ENCODE data around the gene MFRP. TPM values are rescaled to one million over a fixed set of nuclear protein-coding genes. Genes with fewer than 3 reads are reported as not detected.

MFRP gene
- total and polyA plus RNA-seq, 9 of the 15 experiments (the other 6 are each of a cell fraction or from before 2014, with no cell fraction given) = not detected

DNA sequence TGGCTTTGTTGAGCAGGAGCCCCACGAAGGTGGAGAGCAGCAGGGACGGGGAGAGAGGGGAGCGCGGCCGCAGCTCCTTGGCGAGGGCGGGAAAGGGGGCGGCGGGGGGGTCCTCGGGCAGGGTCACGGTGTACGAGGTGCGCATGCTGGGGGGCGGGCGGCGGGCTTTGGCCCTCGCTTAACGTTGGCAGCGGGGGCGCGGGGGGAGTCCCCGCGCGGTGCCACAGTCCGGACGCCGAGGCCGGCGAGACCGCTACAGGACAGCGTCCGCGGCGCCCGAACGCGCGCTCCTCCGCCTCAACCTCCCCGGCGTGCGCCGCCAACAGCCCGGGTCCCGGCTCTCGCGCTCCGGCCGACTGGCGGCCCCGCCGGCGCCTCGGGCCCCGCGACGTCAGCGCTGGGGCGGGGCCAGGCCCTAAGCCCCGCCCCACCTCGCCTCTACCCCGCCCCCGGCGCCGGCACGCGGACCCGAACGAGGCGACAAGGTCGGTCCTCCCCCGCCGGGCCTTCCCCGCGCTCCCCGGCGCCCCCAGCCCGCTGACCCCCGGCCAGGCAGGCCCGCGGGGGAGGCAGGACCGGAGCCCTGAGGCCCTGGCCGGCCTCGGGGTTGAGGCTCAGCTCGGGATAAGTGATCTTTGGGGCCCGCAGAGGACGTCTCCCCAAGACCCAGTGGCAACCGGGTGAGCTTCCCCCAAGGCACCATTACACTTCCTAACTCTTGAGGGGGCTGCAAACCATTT is 17.5 kb upstream of the MFRP start (continued):
- TF ChIP-seq YY1 (IDR thresholded peaks at IDR 0.05; ENCODE audit: borderline replicate concordance in 1 of 3, control insufficient read depth in 1 of 3, extremely low read depth in 1 of 3, insufficient read depth in 3 of 3, insufficient read length in 1 of 3, insufficient replicate concordance in 2 of 3, low read depth in 1 of 3, low read length in 2 of 3) (peak in 1 of 3 experiments; percentile 18), CCNT2 (IDR thresholded peaks at IDR 0.05; ENCODE audit: borderline replicate concordance, extremely low read depth, insufficient read length, low read depth, low read length) (peak; percentile 50), L3MBTL2 (IDR thresholded peaks at IDR 0.05) (peak; percentile 91), DDX20 (tag; IDR thresholded peaks at IDR 0.05; ENCODE audit: low read depth) (no peak), POLR2B (IDR thresholded peaks at IDR 0.05; ENCODE audit: low read depth, partially characterized antibody) (no peak), SPI1 (IDR thresholded peaks at IDR 0.05; ENCODE audit: borderline replicate concordance, low read depth, low read length) (no peak), SP1 (CRISPR knock-in tag; IDR thresholded peaks at IDR 0.05) (0 out of 2 replicates have a peak, but pooled peaks have one; percentile 30), E2F6 (IDR thresholded peaks at IDR 0.05; ENCODE audit: borderline replicate concordance in 1 of 2, extremely low read depth in 1 of 2, insufficient read depth in 1 of 2, insufficient read length in 1 of 2, low read depth in 1 of 2, low read length in 1 of 2, poor library complexity in 1 of 2, severe bottlenecking in 1 of 2) (peak; percentile 69 to 97), ZZZ3 (IDR thresholded peaks at IDR 0.05) (no peak), CXXC5 (CRISPR knock-in tag; IDR thresholded peaks at IDR 0.05) (peak; percentile 70), KLF1 (tag; IDR thresholded peaks at IDR 0.05) (no peak), ZBTB7A (IDR thresholded peaks at IDR 0.05; ENCODE audit: borderline replicate concordance, control insufficient read depth, low read depth, low read length) (peak; percentile 73; the same call in 1 of the 2 replicates), TBP (optimal IDR thresholded peaks at IDR 0.05; ENCODE audit: low read depth, low read length) (peak; percentile 33), SIN3A (IDR thresholded peaks at IDR 0.05; ENCODE audit: borderline replicate concordance in 2 of 2, control insufficient read depth in 1 of 2, low read depth in 2 of 2, low read length in 2 of 2) (peak in 1 of 2 experiments; percentile 11; a peak in 1 of 4 replicates)
- TF ChIP-seq, protein P1, sequence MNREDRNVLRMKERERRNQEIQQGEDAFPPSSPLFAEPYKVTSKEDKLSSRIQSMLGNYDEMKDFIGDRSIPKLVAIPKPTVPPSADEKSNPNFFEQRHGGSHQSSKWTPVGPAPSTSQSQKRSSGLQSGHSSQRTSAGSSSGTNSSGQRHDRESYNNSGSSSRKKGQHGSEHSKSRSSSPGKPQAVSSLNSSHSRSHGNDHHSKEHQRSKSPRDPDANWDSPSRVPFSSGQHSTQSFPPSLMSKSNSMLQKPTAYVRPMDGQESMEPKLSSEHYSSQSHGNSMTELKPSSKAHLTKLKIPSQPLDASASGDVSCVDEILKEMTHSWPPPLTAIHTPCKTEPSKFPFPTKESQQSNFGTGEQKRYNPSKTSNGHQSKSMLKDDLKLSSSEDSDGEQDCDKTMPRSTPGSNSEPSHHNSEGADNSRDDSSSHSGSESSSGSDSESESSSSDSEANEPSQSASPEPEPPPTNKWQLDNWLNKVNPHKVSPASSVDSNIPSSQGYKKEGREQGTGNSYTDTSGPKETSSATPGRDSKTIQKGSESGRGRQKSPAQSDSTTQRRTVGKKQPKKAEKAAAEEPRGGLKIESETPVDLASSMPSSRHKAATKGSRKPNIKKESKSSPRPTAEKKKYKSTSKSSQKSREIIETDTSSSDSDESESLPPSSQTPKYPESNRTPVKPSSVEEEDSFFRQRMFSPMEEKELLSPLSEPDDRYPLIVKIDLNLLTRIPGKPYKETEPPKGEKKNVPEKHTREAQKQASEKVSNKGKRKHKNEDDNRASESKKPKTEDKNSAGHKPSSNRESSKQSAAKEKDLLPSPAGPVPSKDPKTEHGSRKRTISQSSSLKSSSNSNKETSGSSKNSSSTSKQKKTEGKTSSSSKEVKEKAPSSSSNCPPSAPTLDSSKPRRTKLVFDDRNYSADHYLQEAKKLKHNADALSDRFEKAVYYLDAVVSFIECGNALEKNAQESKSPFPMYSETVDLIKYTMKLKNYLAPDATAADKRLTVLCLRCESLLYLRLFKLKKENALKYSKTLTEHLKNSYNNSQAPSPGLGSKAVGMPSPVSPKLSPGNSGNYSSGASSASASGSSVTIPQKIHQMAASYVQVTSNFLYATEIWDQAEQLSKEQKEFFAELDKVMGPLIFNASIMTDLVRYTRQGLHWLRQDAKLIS (CRISPR knock-in tag; IDR thresholded peaks at IDR 0.05) = no peak
- TF ChIP-seq, protein P2, sequence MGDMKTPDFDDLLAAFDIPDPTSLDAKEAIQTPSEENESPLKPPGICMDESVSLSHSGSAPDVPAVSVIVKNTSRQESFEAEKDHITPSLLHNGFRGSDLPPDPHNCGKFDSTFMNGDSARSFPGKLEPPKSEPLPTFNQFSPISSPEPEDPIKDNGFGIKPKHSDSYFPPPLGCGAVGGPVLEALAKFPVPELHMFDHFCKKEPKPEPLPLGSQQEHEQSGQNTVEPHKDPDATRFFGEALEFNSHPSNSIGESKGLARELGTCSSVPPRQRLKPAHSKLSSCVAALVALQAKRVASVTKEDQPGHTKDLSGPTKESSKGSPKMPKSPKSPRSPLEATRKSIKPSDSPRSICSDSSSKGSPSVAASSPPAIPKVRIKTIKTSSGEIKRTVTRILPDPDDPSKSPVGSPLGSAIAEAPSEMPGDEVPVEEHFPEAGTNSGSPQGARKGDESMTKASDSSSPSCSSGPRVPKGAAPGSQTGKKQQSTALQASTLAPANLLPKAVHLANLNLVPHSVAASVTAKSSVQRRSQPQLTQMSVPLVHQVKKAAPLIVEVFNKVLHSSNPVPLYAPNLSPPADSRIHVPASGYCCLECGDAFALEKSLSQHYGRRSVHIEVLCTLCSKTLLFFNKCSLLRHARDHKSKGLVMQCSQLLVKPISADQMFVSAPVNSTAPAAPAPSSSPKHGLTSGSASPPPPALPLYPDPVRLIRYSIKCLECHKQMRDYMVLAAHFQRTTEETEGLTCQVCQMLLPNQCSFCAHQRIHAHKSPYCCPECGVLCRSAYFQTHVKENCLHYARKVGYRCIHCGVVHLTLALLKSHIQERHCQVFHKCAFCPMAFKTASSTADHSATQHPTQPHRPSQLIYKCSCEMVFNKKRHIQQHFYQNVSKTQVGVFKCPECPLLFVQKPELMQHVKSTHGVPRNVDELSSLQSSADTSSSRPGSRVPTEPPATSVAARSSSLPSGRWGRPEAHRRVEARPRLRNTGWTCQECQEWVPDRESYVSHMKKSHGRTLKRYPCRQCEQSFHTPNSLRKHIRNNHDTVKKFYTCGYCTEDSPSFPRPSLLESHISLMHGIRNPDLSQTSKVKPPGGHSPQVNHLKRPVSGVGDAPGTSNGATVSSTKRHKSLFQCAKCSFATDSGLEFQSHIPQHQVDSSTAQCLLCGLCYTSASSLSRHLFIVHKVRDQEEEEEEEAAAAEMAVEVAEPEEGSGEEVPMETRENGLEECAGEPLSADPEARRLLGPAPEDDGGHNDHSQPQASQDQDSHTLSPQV (IDR thresholded peaks at IDR 0.05) = peak; percentile 68; the same call in 1 of the 2 replicates

Measured in K562 (cell line).